ENCODE measurements around the gene RABGAP1L. TPM values are rescaled to one million over a fixed set of nuclear protein-coding genes. Genes with fewer than 3 reads are reported as not detected.
"Not testable (repeated sequence)": the region's sequence is repeated elsewhere in the genome, so short reads cannot be mapped to it uniquely, and the experiment has no call there.

Gene RABGAP1L
- total RNA-seq, 1 experiment from 2014 or later: 76.9 TPM

DNA sequence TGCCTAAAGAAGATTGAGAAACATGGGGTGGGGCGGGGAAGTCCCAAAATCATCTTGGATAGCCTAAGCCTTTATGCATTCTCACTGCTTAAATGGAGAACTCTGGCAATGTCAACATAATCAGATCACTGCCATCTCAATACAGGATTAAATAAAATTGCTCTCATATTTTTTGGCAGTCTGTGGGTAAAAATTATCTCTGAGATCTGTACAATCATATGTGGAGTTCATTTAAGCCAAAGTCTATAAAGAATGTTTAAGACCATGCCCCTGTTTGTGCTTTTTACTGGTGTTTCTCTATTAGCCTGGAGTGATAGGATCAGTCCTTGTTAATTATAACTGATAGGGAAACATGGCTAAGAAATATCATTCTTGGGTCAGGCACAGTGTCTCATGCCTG is 424.8 kb downstream of the RABGAP1L start (continued):
- TF ChIP-seq, protein P1, sequence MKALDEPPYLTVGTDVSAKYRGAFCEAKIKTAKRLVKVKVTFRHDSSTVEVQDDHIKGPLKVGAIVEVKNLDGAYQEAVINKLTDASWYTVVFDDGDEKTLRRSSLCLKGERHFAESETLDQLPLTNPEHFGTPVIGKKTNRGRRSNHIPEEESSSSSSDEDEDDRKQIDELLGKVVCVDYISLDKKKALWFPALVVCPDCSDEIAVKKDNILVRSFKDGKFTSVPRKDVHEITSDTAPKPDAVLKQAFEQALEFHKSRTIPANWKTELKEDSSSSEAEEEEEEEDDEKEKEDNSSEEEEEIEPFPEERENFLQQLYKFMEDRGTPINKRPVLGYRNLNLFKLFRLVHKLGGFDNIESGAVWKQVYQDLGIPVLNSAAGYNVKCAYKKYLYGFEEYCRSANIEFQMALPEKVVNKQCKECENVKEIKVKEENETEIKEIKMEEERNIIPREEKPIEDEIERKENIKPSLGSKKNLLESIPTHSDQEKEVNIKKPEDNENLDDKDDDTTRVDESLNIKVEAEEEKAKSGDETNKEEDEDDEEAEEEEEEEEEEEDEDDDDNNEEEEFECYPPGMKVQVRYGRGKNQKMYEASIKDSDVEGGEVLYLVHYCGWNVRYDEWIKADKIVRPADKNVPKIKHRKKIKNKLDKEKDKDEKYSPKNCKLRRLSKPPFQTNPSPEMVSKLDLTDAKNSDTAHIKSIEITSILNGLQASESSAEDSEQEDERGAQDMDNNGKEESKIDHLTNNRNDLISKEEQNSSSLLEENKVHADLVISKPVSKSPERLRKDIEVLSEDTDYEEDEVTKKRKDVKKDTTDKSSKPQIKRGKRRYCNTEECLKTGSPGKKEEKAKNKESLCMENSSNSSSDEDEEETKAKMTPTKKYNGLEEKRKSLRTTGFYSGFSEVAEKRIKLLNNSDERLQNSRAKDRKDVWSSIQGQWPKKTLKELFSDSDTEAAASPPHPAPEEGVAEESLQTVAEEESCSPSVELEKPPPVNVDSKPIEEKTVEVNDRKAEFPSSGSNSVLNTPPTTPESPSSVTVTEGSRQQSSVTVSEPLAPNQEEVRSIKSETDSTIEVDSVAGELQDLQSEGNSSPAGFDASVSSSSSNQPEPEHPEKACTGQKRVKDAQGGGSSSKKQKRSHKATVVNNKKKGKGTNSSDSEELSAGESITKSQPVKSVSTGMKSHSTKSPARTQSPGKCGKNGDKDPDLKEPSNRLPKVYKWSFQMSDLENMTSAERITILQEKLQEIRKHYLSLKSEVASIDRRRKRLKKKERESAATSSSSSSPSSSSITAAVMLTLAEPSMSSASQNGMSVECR (CRISPR knock-in tag; IDR thresholded peaks at IDR 0.05; ENCODE audit: borderline replicate concordance): no peak

DNA sequence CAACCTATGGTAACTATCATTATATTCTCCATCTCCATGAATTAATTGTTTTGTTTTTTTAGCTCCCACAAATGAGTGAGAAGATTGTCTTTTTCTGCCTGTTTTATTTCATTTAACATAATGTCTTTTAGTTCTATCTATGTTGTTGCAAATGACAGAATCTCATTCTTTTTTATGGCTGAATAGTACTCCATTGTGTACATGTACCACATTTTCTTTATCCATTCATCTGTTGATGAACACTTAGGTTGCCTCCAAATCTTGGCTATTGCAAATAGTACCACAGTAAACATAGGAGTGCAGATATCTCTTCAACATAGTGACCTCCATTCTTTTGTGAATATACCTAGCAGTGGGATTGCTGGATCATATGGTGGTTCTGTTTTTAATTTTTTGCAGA is 429.3 kb downstream of the RABGAP1L start:
- H3K9me3 Mint-ChIP-seq: peaks cover 20% of the 10 kb centered on the region

GRCh38 chr1:174605198-174605597 is 445.9 kb downstream of the RABGAP1L start:
- TF ChIP-seq, protein P2, sequence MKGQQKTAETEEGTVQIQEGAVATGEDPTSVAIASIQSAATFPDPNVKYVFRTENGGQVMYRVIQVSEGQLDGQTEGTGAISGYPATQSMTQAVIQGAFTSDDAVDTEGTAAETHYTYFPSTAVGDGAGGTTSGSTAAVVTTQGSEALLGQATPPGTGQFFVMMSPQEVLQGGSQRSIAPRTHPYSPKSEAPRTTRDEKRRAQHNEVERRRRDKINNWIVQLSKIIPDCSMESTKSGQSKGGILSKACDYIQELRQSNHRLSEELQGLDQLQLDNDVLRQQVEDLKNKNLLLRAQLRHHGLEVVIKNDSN (CRISPR knock-in tag; IDR thresholded peaks at IDR 0.05): no peak
- H3K27ac Mint-ChIP-seq: no peak overlapping the region
- H3K36me3 Mint-ChIP-seq: peaks cover 8% of the 10 kb centered on the region
- ChIA-PET CTCF (no interaction called here), POLR2A (no interaction called here)
- no peaks in the 10 kb centered on the region for H3K4me1 Mint-ChIP-seq
- no peak for ATAC-seq
- peaks cover 9% of the 10 kb centered on the region; the same call in 1 of the 2 replicates for H3K9me3 Mint-ChIP-seq
- DNase-seq (ENCODE audit: low spot score): no peak
- no peaks in the 10 kb centered on the region; the same call in 1 of the 2 replicates for H3K27me3 Mint-ChIP-seq (ENCODE audit: low read depth)
- H3K4me3 Mint-ChIP-seq: no peak overlapping the region

More for the DNA sequence above, 429.3 kb downstream of the RABGAP1L start:
- POLR2A ChIA-PET; CTCF ChIA-PET; H3K27ac Mint-ChIP-seq; H3K4me1 Mint-ChIP-seq; H3K4me3 Mint-ChIP-seq; H3K27me3 Mint-ChIP-seq (ENCODE audit: low read depth); ATAC-seq; DNase-seq (ENCODE audit: low spot score): not testable (repeated sequence)
- peaks cover 14% of the 10 kb centered on the region for H3K36me3 Mint-ChIP-seq

GRCh38 chr1:174606471-174606870 is 447.2 kb downstream of the RABGAP1L start:
- no peaks in the 10 kb centered on the region for H3K27me3 Mint-ChIP-seq (ENCODE audit: low read depth)
- CTCF ChIA-PET: no interaction called here
- DNase-seq (ENCODE audit: low spot score) (no peak), ATAC-seq (no peak)
- H3K4me1 Mint-ChIP-seq: no peaks in the 10 kb centered on the region
- POLR2A ChIA-PET: no interaction called here
- H3K27ac Mint-ChIP-seq: no peak overlapping the region
- no peaks in the 10 kb centered on the region for H3K9me3 Mint-ChIP-seq
- no peak overlapping the region for H3K4me3 Mint-ChIP-seq
- no peaks in the 10 kb centered on the region for H3K36me3 Mint-ChIP-seq
- TF ChIP-seq, protein P3, sequence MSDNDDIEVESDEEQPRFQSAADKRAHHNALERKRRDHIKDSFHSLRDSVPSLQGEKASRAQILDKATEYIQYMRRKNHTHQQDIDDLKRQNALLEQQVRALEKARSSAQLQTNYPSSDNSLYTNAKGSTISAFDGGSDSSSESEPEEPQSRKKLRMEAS (CRISPR knock-in tag; IDR thresholded peaks at IDR 0.05): no peak
- TF ChIP-seq ZBTB21 (CRISPR knock-in tag; IDR thresholded peaks at IDR 0.05; ENCODE audit: borderline replicate concordance) (no peak), TEAD1 (CRISPR knock-in tag; IDR thresholded peaks at IDR 0.05) (no peak), FOXP1 (CRISPR knock-in tag; IDR thresholded peaks at IDR 0.05; ENCODE audit: borderline replicate concordance) (no peak), HMGA2 (CRISPR knock-in tag; IDR thresholded peaks at IDR 0.05) (no peak), CREM (CRISPR knock-in tag; IDR thresholded peaks at IDR 0.05) (no peak), TEAD4 (CRISPR knock-in tag; IDR thresholded peaks at IDR 0.05) (no peak), NFE2L1 (CRISPR knock-in tag; IDR thresholded peaks at IDR 0.05) (no peak), GABPB1 (CRISPR knock-in tag; IDR thresholded peaks at IDR 0.05) (no peak)
- TF ChIP-seq, protein P4, sequence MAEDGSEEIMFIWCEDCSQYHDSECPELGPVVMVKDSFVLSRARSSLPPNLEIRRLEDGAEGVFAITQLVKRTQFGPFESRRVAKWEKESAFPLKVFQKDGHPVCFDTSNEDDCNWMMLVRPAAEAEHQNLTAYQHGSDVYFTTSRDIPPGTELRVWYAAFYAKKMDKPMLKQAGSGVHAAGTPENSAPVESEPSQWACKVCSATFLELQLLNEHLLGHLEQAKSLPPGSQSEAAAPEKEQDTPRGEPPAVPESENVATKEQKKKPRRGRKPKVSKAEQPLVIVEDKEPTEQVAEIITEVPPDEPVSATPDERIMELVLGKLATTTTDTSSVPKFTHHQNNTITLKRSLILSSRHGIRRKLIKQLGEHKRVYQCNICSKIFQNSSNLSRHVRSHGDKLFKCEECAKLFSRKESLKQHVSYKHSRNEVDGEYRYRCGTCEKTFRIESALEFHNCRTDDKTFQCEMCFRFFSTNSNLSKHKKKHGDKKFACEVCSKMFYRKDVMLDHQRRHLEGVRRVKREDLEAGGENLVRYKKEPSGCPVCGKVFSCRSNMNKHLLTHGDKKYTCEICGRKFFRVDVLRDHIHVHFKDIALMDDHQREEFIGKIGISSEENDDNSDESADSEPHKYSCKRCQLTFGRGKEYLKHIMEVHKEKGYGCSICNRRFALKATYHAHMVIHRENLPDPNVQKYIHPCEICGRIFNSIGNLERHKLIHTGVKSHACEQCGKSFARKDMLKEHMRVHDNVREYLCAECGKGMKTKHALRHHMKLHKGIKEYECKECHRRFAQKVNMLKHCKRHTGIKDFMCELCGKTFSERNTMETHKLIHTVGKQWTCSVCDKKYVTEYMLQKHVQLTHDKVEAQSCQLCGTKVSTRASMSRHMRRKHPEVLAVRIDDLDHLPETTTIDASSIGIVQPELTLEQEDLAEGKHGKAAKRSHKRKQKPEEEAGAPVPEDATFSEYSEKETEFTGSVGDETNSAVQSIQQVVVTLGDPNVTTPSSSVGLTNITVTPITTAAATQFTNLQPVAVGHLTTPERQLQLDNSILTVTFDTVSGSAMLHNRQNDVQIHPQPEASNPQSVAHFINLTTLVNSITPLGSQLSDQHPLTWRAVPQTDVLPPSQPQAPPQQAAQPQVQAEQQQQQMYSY (CRISPR knock-in tag; IDR thresholded peaks at IDR 0.05): no peak
- TF ChIP-seq, protein P2 (CRISPR knock-in tag; IDR thresholded peaks at IDR 0.05): no peak
- TF ChIP-seq, protein P5, sequence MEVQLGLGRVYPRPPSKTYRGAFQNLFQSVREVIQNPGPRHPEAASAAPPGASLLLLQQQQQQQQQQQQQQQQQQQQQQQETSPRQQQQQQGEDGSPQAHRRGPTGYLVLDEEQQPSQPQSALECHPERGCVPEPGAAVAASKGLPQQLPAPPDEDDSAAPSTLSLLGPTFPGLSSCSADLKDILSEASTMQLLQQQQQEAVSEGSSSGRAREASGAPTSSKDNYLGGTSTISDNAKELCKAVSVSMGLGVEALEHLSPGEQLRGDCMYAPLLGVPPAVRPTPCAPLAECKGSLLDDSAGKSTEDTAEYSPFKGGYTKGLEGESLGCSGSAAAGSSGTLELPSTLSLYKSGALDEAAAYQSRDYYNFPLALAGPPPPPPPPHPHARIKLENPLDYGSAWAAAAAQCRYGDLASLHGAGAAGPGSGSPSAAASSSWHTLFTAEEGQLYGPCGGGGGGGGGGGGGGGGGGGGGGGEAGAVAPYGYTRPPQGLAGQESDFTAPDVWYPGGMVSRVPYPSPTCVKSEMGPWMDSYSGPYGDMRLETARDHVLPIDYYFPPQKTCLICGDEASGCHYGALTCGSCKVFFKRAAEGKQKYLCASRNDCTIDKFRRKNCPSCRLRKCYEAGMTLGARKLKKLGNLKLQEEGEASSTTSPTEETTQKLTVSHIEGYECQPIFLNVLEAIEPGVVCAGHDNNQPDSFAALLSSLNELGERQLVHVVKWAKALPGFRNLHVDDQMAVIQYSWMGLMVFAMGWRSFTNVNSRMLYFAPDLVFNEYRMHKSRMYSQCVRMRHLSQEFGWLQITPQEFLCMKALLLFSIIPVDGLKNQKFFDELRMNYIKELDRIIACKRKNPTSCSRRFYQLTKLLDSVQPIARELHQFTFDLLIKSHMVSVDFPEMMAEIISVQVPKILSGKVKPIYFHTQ (CRISPR knock-in tag; IDR thresholded peaks at IDR 0.05): no peak
- TF ChIP-seq, protein P6, sequence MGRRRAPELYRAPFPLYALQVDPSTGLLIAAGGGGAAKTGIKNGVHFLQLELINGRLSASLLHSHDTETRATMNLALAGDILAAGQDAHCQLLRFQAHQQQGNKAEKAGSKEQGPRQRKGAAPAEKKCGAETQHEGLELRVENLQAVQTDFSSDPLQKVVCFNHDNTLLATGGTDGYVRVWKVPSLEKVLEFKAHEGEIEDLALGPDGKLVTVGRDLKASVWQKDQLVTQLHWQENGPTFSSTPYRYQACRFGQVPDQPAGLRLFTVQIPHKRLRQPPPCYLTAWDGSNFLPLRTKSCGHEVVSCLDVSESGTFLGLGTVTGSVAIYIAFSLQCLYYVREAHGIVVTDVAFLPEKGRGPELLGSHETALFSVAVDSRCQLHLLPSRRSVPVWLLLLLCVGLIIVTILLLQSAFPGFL (CRISPR knock-in tag; IDR thresholded peaks at IDR 0.05; ENCODE audit: borderline replicate concordance): no peak
- TF ChIP-seq, protein P7, sequence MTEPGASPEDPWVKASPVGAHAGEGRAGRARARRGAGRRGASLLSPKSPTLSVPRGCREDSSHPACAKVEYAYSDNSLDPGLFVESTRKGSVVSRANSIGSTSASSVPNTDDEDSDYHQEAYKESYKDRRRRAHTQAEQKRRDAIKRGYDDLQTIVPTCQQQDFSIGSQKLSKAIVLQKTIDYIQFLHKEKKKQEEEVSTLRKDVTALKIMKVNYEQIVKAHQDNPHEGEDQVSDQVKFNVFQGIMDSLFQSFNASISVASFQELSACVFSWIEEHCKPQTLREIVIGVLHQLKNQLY (CRISPR knock-in tag; IDR thresholded peaks at IDR 0.05): no peak
